GM21737 (cell line): ENCODE results near the gene MYO7A.

Experiments used
- ATAC-seq: cut with Tn5 transposase; IDR thresholded peaks from one replicate; pipeline ENCODE4 v1.9.1; 2021; ENCODE audit warnings: mild to moderate bottlenecking, moderate library complexity; ENCODE audit not compliant: unreplicated experiment

The MYO7A gene

GRCh38 chr11:77127920-77128691, at the start of gene MYO7A:
Gene MYO7A (plus strand): TSS chr11:77128246. CDS start chr11:77130635, 2,389 bp downstream.
- ATAC-seq, result no peak

- ATAC-seq, result no peak
Measured at GRCh38 chr11:77079666-77080065, 48.4 kb upstream of the MYO7A start.

GRCh38 chr11:77080643-77081210, 47.3 kb upstream of the MYO7A start:
- no peak for ATAC-seq

GRCh38 chr11:77081381-77081851, 46.6 kb upstream of the MYO7A start:
- no peak for ATAC-seq

DNA sequence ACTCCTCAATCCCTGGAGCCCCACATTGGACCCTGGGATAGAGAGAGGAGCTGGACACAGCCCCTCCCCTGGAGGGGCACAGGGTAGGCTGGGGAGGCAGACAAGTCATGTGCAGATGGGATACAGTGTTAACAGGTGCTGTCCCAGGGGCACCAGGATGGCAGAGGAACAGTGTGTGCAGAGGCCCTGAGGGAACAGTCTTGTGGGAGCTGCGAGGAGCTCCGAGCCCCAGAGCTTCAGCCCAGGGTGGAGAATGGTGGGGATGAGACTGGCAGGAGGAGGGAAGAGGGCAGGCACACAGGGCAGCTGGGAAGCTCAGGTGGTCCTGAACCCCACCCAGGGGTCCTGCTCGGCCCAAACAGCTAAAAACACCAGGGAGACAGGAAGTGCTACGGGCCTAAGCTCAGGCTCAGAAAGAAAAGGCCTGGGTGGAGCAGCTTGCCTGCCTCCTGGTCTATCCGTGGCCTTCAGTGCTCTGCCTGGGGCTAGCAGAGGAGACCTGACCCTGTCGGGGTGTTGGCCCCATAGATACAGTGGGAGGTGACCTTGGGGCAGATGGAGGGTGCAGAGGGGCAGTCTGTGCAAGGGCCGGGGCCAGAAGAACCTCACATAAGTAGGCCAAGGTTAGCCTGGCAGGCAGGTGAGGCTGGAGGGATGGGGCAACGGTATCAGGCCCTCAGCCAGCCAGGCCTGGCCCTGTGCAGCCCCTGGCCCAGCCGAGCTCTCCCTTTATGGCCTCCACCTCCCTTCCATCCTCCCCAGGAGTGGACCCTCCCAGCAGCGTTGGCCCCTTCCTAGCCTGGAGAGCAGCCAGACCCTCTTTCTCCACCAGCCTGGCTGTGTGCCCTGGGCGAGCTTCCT, 45.8 kb upstream of the MYO7A start:
- ATAC-seq, result no peak

- no peak for ATAC-seq
Measured at GRCh38 chr11:77082838-77083565, 45.0 kb upstream of the MYO7A start.

- no peak for ATAC-seq
Measured at GRCh38 chr11:77083566-77084245, 44.3 kb upstream of the MYO7A start.

DNA sequence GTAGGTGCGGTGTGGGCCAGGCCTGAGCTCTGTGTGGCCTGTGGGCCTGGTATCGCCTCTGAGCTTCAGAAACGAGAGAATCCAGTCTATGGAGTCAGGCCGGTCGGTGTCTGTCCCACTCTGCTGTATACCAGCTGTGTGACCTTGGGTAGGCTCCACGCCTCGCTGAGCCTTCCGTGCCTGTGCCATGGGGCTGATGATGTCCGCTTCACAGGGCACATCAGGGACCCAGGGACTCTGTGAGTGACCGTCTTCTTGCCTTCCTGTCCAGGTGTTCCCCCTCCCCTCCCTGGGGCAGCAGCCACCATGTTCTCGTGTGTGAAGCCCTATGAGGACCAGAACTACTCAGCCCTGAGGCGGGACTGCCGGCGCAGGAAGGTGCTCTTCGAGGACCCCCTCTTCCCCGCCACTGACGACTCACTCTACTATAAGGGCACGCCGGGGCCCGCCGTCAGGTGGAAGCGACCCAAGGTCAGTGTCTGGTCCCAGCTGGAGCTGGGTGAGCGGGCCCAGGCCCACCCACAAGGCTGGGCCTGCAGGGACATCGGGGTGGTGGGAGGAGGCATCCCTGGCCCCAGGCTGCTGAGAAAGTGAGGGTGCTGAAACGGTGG, 43.4 kb upstream of the MYO7A start:
- ATAC-seq, result no peak

DNA sequence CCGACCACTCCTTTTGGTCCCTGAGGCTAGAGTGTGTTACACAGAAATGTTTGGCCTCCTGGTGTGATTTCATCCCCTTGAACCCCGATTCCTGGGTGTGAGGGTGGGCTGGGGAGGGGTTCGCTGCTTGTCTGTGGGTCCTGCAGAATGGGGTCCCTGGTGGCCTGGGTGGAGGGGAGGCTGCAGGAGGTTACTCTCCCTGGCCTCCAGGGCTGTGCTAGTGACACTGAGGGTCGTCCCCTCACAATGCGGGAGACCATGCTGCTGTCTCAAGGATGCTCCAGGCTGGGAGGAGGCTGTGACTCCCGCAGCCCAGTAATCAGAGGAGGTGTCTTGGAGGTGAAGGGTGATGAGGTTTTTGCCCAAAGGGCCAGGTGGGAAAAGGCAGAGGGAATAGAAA, 42.4 kb upstream of the MYO7A start:
- ATAC-seq, result no peak

GRCh38 chr11:77086521-77087472, 41.2 kb upstream of the MYO7A start:
- no peak for ATAC-seq

GRCh38 chr11:77087723-77088225, 40.3 kb upstream of the MYO7A start:
- no peak for ATAC-seq

- ATAC-seq, result no peak
Measured at GRCh38 chr11:77088236-77089003, 39.6 kb upstream of the MYO7A start.

GRCh38 chr11:77089004-77089545, 39.0 kb upstream of the MYO7A start:
- ATAC-seq, result no peak

- ATAC-seq, result no peak
Measured at GRCh38 chr11:77090046-77090372, 38.0 kb upstream of the MYO7A start.

GRCh38 chr11:77090373-77091111, 37.5 kb upstream of the MYO7A start:
- no peak for ATAC-seq

- ATAC-seq, result no peak
Measured at GRCh38 chr11:77091146-77091940, 36.7 kb upstream of the MYO7A start.
